GM13977 (cell line): ENCODE measurements around the gene GABPB2.
A peak's percentile ranks its signal among the peaks of the same experiment; 100 is the strongest.

ENCODE experiments used
- DNase-seq: peaks from one replicate; pipeline ENCODE4 v3.0.0; 2012; ENCODE audit warnings: low spot score
- in situ Hi-C: fragments of 300-500 bp; cut with MboI; formaldehyde crosslinking; loops from one replicate; pipeline ENCODE4 v1.12.0; 2022; ENCODE audit warnings: low sequenced_read_pairs, low pct_unique_long_range_greater_than_20kb, mixed read lengths, inconsistent platforms; ENCODE audit not compliant: unreplicated experiment
- TF ChIP-seq, protein P1 (sequence below): IDR thresholded peaks from 2 replicates; pipeline ENCODE4 v1.5.1; 2012; ENCODE audit warnings: mild to moderate bottlenecking, control low read depth; ENCODE audit not compliant: insufficient read depth; ENCODE audit errors: extremely low read depth, missing control alignments

GABPB2 gene

GRCh38 chr1:151104630-151105029, 34.1 kb downstream of the GABPB2 start:
- in situ Hi-C loops = no loop called here
- DNase-seq = no peak
- TF ChIP-seq, protein P1, sequence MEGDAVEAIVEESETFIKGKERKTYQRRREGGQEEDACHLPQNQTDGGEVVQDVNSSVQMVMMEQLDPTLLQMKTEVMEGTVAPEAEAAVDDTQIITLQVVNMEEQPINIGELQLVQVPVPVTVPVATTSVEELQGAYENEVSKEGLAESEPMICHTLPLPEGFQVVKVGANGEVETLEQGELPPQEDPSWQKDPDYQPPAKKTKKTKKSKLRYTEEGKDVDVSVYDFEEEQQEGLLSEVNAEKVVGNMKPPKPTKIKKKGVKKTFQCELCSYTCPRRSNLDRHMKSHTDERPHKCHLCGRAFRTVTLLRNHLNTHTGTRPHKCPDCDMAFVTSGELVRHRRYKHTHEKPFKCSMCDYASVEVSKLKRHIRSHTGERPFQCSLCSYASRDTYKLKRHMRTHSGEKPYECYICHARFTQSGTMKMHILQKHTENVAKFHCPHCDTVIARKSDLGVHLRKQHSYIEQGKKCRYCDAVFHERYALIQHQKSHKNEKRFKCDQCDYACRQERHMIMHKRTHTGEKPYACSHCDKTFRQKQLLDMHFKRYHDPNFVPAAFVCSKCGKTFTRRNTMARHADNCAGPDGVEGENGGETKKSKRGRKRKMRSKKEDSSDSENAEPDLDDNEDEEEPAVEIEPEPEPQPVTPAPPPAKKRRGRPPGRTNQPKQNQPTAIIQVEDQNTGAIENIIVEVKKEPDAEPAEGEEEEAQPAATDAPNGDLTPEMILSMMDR = no peak

GRCh38 chr1:151106894-151107293, 36.3 kb downstream of the GABPB2 start:
- in situ Hi-C loops = no loop called here

GRCh38 chr1:151108331-151108730, 37.8 kb downstream of the GABPB2 start:
- TF ChIP-seq, protein P1 = no peak
- no peak for DNase-seq
- in situ Hi-C loops = no loop called here

More at GRCh38 chr1:151106894-151107293, 36.3 kb downstream of the GABPB2 start:
- DNase-seq = no peak
- TF ChIP-seq, protein P1 = no peak

DNA sequence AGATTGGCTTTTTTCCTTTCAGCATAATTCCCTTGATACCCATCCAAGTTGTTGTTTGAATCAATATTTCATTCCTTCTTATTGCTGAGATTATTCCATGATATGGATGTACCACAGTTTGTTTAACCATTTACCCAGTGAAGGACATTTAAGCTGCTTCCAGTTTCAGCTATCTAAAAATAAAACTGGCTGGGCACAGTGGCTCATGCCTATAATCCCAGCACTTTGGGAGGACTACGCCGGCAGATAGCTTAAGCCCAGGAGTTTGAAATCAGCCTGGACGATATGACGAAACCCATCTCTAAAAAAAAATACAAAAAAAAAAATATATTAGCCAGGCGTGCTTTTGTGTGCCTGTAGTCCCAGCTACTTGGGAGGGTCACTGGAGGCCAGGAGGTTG, 43.3 kb downstream of the GABPB2 start:
- in situ Hi-C loops = no loop called here
- DNase-seq = no peak
- TF ChIP-seq, protein P1 = no peak

DNA sequence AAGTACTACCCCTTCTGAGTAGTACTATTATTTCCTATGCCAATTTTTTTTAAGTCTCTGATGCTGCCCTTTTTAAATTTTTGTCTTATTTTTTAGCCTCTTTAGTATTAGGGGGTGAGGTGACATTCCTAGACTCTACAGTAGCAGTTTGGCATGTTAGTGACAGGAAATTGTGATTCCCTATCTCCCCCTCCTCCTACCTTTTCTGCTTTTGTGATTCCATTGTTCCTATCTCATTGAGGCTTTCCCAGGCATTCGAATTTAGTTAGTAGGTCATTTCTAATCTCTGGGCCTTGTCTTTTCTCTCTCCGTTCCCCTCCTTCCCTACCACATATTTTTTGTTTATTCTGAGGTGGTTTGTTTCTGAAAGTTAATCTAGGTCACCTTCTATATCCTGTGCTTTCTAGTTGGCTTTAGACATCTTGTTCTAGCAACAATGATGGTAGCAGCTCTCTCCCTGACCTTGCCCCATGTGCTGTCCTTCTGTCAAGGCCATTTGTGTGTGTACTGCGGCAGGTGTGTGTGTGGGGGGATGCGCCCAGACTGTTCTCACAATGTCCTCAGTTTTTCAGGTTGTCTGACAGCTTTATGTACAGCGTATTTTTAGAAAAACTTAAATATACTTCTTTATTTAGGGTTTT, 54.3 kb downstream of the GABPB2 start:
- TF ChIP-seq, protein P1 = no peak
- no peak for DNase-seq
- in situ Hi-C loops = no loop called here

GRCh38 chr1:151128800-151129199, 58.2 kb downstream of the GABPB2 start:
- TF ChIP-seq, protein P1 = no peak
- DNase-seq = no peak
- in situ Hi-C loops = no loop called here

DNA sequence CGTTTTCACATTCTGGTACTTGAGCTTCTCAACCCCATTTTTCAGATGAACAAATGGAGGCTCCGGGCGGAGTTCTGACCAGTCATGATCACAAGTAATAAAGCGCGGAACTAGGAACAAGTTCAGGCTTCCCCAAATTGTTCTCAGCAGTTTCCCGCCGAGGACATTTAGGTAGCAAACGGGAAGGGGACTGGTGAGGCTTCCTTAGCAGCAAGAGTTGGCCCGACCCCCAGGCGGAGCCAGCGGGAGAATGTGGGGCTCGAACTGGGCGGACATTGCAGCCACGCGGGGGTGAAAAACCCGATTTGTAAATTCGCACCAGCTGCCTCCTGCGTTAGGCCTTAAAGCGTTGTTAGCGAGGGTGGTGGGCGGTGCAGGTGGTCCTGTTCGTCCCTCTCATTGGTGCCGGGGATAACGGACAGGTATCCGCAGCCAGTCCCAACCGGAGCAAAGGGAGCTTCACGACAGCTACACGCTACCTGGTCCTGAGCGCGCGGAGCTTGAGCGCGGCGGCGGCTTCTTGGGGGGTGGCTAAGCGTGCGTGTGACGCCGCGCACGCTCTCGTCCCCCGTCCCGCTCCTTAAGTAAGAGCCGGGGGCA, 60.5 kb downstream of the GABPB2 start:
- TF ChIP-seq, protein P1 = no peak
- in situ Hi-C loops = no loop called here
- peak; percentile 93 for DNase-seq
